Liver (tissue), 9 donors: ENCODE results near the gene GAS2L3. TPM values are rescaled to one million over a fixed set of nuclear protein-coding genes. Genes with fewer than 3 reads are reported as not detected.

Experiments used
- DNase-seq: peaks from one replicate; pipeline ENCODE4 v3.0.0-alpha.2; 2017; ENCODE audit warnings: low spot score
- H3K27ac ChIP-seq, 2 donors: one replicate each; pipeline ENCODE4 v1.7.0; 2013; ENCODE audit warnings: inconsistent platforms in 2 of 2, low read length in 2 of 2, control low read depth in 1 of 2, low read depth in 1 of 2, mild to moderate bottlenecking in 1 of 2
- H3K27me3 ChIP-seq, 4 donors: one replicate each; pipeline versions ENCODE4 v1.6.1 to v1.7.0; 2013; ENCODE audit warnings: low read length in 3 of 4, inconsistent platforms in 1 of 4, mild to moderate bottlenecking in 1 of 4, moderate library complexity in 1 of 4; ENCODE audit not compliant: control insufficient read depth in 4 of 4, insufficient read depth in 4 of 4
- H3K36me3 ChIP-seq, 4 donors: one replicate each; pipeline versions ENCODE4 v1.6.1 to v1.7.0; 2013; ENCODE audit warnings: low read length in 3 of 4, mild to moderate bottlenecking in 3 of 4, low read depth in 1 of 4, moderate library complexity in 1 of 4; ENCODE audit not compliant: control insufficient read depth in 4 of 4, insufficient read depth in 3 of 4
- H3K4me1 ChIP-seq, 4 donors: one replicate each; pipeline versions ENCODE4 v1.6.1 to v1.7.0; 2013; ENCODE audit warnings: low read length in 3 of 4, mild to moderate bottlenecking in 3 of 4, moderate library complexity in 1 of 4; ENCODE audit not compliant: control insufficient read depth in 4 of 4, insufficient read depth in 4 of 4
- H3K4me3 ChIP-seq, 3 donors: one replicate each; pipeline versions ENCODE4 v1.6.1 to v1.7.0; 2013; ENCODE audit warnings: low read length in 3 of 3, control low read depth in 1 of 3, low read depth in 1 of 3, mild to moderate bottlenecking in 1 of 3
- H3K9ac ChIP-seq, 2 donors: one replicate each; pipeline ENCODE4 v1.7.0; 2013; ENCODE audit warnings: low read length in 2 of 2, mild to moderate bottlenecking in 2 of 2, moderate library complexity in 2 of 2, control low read depth in 1 of 2, low read depth in 1 of 2
- H3K9me3 ChIP-seq, 4 donors: one replicate each; pipeline versions ENCODE4 v1.6.1 to v1.7.0; 2013; ENCODE audit warnings: low read length in 3 of 4; ENCODE audit not compliant: control insufficient read depth in 4 of 4
- EGR1 ChIP-seq, 2 donors: IDR thresholded peaks; 2 replicates each; pipeline ENCODE4 v1.6.1; 2016 to 2018; ENCODE audit warnings: antibody characterized with exemption in 2 of 2, low read depth in 2 of 2
- FOXA1 ChIP-seq: IDR thresholded peaks from 2 replicates; pipeline ENCODE4 v1.6.1; 2016; ENCODE audit warnings: antibody characterized with exemption
- FOXA2 ChIP-seq: IDR thresholded peaks from 2 replicates; pipeline ENCODE4 v1.6.1; 2016; ENCODE audit warnings: antibody characterized with exemption
- GABPA ChIP-seq, 2 donors: IDR thresholded peaks in 1 of 2; conservative IDR thresholded peaks in 1 of 2; 2 replicates each; pipeline ENCODE4 v1.6.1; 2016; ENCODE audit warnings: antibody characterized with exemption in 2 of 2, mild to moderate bottlenecking in 1 of 2, moderate library complexity in 1 of 2
- HNF4A ChIP-seq, 2 donors: conservative IDR thresholded peaks; 2 replicates each; pipeline ENCODE4 v1.6.1; 2016; ENCODE audit warnings: antibody characterized with exemption in 2 of 2, mild to moderate bottlenecking in 2 of 2
- HNF4G ChIP-seq: IDR thresholded peaks from 2 replicates; pipeline ENCODE4 v1.6.1; 2016; ENCODE audit warnings: antibody characterized with exemption
- JUND ChIP-seq, 2 donors: IDR thresholded peaks; 2 replicates each; pipeline ENCODE4 v1.6.1; 2016; ENCODE audit warnings: antibody characterized with exemption in 2 of 2
- NR2F2 ChIP-seq: IDR thresholded peaks from 2 replicates; pipeline ENCODE4 v1.6.1; 2016; ENCODE audit warnings: antibody characterized with exemption
- RAD21 ChIP-seq, 2 donors: IDR thresholded peaks; 2 replicates each; pipeline ENCODE4 v1.6.1; 2016; ENCODE audit warnings: antibody characterized with exemption in 2 of 2, mild to moderate bottlenecking in 2 of 2
- RXRA ChIP-seq, 2 donors: IDR thresholded peaks; 2 replicates each; pipeline ENCODE4 v1.6.1; 2017 to 2018; ENCODE audit warnings: antibody characterized with exemption in 2 of 2, mild to moderate bottlenecking in 1 of 2
- SP1 ChIP-seq: IDR thresholded peaks from 2 replicates; pipeline ENCODE4 v1.6.1; 2018; ENCODE audit warnings: antibody characterized with exemption, mild to moderate bottlenecking
- TAF1 ChIP-seq: conservative IDR thresholded peaks from 2 replicates; pipeline ENCODE4 v1.6.1; 2016; ENCODE audit warnings: antibody characterized with exemption, mild to moderate bottlenecking
- YY1 ChIP-seq: IDR thresholded peaks from 2 replicates; pipeline ENCODE4 v1.6.1; 2016; ENCODE audit warnings: antibody characterized with exemption, mild to moderate bottlenecking
- ZBTB33 ChIP-seq: IDR thresholded peaks from 2 replicates; pipeline ENCODE4 v1.6.1; 2016; ENCODE audit warnings: antibody characterized with exemption
- WGBS: extraction: QIAGEN DNeasy Blood & Tissue Kit; methylation state at CpG from one replicate; pipeline ENCODE4 v1.1.7; 2013; 5-methylcytosine and 5-hydroxymethylcytosine counted together
- polyA plus RNA-seq, 2 donors: library from polyadenylated mRNA; stranded (reverse) in 1 of 2; unstranded in 1 of 2; fragments of 200-250 nt in 1 of 2; fragments of >200 nt in 1 of 2; fragmentation: Nextera tagmentation in 1 of 2; extraction: Ambion mirVana in 1 of 2; gene quantifications; one replicate each; pipeline versions ENCODE4 v1.2.1 to v1.2.3, GENCODE V29; 2013 to 2015
- total RNA-seq, 2 donors: library from RNA; depleted of rRNA; stranded (reverse); fragments of >200 nt; gene quantifications; one replicate each; pipeline ENCODE4 v1.2.3, GENCODE V29; 2014
- TF ChIP-seq, protein P1 (sequence below): IDR thresholded peaks from 2 replicates; pipeline ENCODE4 v1.6.1; 2016; ENCODE audit warnings: antibody characterized with exemption
- TF ChIP-seq, protein P2 (sequence below): IDR thresholded peaks from 2 replicates; pipeline ENCODE4 v1.6.1; 2016; ENCODE audit warnings: antibody characterized with exemption, mild to moderate bottlenecking
- TF ChIP-seq, protein P3 (sequence below): IDR thresholded peaks from 2 replicates; pipeline ENCODE4 v1.6.1; 2016; ENCODE audit warnings: antibody characterized with exemption
- TF ChIP-seq, protein P4 (sequence below): fragments of 150-350 bp; IDR thresholded peaks from 2 replicates; pipeline ENCODE4 v1.5.1; 2017; ENCODE audit warnings: improper control_type of control experiment, low read depth, low read length; ENCODE audit not compliant: missing input control
- donor health status: healthy.
- donor health status: healthy.
- donor health status: healthy.
- donor health status: healthy.
- donor health status: healthy.

GAS2L3 gene
- total and polyA plus RNA-seq, 4 donors, result 0.76 to 17.6 (median 2.4) TPM

GRCh38 chr12:100553936-100554335, 19.5 kb upstream of the GAS2L3 start (continued):
- TF ChIP-seq NR2F2 (no peak), YY1 (no peak), SP1 (no peak)

- H3K27me3 ChIP-seq, result no peaks in the 10 kb centered on the region
- no peaks in the 10 kb centered on the region for H3K9me3 ChIP-seq
- peaks cover 0 to 45% (median 43%) of the 10 kb centered on the region in 4 donors for H3K4me1 ChIP-seq
- TF ChIP-seq EGR1 (IDR thresholded peaks at IDR 0.05; ENCODE audit: low read depth in 2 of 2), result peak; percentile 48 to 80
- peak; percentile 53 to 60 for TF ChIP-seq HNF4A (conservative IDR thresholded peaks at IDR 0.05)
- TF ChIP-seq, protein P1, sequence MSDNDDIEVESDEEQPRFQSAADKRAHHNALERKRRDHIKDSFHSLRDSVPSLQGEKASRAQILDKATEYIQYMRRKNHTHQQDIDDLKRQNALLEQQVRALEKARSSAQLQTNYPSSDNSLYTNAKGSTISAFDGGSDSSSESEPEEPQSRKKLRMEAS, result peak; percentile 74
- no peak for TF ChIP-seq HNF4G
- TF ChIP-seq RXRA (IDR thresholded peaks at IDR 0.05), result peak; percentile 44 to 50
- peak; percentile 75 for TF ChIP-seq FOXA1
- TF ChIP-seq SP1, result peak; percentile 30
- TF ChIP-seq FOXA2, result peak; percentile 87
- TF ChIP-seq NR2F2, result no peak
- TF ChIP-seq, protein P2, sequence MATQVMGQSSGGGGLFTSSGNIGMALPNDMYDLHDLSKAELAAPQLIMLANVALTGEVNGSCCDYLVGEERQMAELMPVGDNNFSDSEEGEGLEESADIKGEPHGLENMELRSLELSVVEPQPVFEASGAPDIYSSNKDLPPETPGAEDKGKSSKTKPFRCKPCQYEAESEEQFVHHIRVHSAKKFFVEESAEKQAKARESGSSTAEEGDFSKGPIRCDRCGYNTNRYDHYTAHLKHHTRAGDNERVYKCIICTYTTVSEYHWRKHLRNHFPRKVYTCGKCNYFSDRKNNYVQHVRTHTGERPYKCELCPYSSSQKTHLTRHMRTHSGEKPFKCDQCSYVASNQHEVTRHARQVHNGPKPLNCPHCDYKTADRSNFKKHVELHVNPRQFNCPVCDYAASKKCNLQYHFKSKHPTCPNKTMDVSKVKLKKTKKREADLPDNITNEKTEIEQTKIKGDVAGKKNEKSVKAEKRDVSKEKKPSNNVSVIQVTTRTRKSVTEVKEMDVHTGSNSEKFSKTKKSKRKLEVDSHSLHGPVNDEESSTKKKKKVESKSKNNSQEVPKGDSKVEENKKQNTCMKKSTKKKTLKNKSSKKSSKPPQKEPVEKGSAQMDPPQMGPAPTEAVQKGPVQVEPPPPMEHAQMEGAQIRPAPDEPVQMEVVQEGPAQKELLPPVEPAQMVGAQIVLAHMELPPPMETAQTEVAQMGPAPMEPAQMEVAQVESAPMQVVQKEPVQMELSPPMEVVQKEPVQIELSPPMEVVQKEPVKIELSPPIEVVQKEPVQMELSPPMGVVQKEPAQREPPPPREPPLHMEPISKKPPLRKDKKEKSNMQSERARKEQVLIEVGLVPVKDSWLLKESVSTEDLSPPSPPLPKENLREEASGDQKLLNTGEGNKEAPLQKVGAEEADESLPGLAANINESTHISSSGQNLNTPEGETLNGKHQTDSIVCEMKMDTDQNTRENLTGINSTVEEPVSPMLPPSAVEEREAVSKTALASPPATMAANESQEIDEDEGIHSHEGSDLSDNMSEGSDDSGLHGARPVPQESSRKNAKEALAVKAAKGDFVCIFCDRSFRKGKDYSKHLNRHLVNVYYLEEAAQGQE, result peak; percentile 35
- TF ChIP-seq ZBTB33, result no peak
- peak in 1 of 2 donors; percentile 15 for TF ChIP-seq JUND (IDR thresholded peaks at IDR 0.05)
- TF ChIP-seq, protein P3, sequence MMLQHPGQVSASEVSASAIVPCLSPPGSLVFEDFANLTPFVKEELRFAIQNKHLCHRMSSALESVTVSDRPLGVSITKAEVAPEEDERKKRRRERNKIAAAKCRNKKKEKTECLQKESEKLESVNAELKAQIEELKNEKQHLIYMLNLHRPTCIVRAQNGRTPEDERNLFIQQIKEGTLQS, result peak; percentile 50
- TF ChIP-seq, protein P4, sequence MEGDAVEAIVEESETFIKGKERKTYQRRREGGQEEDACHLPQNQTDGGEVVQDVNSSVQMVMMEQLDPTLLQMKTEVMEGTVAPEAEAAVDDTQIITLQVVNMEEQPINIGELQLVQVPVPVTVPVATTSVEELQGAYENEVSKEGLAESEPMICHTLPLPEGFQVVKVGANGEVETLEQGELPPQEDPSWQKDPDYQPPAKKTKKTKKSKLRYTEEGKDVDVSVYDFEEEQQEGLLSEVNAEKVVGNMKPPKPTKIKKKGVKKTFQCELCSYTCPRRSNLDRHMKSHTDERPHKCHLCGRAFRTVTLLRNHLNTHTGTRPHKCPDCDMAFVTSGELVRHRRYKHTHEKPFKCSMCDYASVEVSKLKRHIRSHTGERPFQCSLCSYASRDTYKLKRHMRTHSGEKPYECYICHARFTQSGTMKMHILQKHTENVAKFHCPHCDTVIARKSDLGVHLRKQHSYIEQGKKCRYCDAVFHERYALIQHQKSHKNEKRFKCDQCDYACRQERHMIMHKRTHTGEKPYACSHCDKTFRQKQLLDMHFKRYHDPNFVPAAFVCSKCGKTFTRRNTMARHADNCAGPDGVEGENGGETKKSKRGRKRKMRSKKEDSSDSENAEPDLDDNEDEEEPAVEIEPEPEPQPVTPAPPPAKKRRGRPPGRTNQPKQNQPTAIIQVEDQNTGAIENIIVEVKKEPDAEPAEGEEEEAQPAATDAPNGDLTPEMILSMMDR, result peak; percentile 94
- TF ChIP-seq TAF1, result no peak
- TF ChIP-seq RAD21 (IDR thresholded peaks at IDR 0.05), result peak; percentile 94 to 97
- peak; percentile 60 to 64 for TF ChIP-seq GABPA (IDR thresholded peaks at IDR 0.05 in 1 of 2, conservative IDR thresholded peaks at IDR 0.05 in 1 of 2)
- 2% methylated on average over 1 of the region's 1 CpG for WGBS
- H3K9ac ChIP-seq, result no peak overlapping the region
- H3K36me3 ChIP-seq, result peaks cover 2 to 32% (median 14%) of the 10 kb centered on the region in 4 donors
- peak overlapping the region; percentile 70 for H3K27ac ChIP-seq
- no peak for DNase-seq
- no peak overlapping the region for H3K4me3 ChIP-seq
These were observed 18.8 kb upstream of the GAS2L3 start for GRCh38 chr12:100554608-100555077.
